Measurements from ENCODE around the gene SNX25.

The SNX25 gene

GRCh38 chr4:185408432-185408831, 199.0 kb downstream of the SNX25 start:
- DNase-seq (ENCODE audit: insufficient read length, low spot score) (no peak), FAIRE-seq (no peak)
- TF ChIP-seq, protein P1, sequence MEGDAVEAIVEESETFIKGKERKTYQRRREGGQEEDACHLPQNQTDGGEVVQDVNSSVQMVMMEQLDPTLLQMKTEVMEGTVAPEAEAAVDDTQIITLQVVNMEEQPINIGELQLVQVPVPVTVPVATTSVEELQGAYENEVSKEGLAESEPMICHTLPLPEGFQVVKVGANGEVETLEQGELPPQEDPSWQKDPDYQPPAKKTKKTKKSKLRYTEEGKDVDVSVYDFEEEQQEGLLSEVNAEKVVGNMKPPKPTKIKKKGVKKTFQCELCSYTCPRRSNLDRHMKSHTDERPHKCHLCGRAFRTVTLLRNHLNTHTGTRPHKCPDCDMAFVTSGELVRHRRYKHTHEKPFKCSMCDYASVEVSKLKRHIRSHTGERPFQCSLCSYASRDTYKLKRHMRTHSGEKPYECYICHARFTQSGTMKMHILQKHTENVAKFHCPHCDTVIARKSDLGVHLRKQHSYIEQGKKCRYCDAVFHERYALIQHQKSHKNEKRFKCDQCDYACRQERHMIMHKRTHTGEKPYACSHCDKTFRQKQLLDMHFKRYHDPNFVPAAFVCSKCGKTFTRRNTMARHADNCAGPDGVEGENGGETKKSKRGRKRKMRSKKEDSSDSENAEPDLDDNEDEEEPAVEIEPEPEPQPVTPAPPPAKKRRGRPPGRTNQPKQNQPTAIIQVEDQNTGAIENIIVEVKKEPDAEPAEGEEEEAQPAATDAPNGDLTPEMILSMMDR (IDR thresholded peaks at IDR 0.05; ENCODE audit: insufficient read depth, missing control alignments): no peak

DNA sequence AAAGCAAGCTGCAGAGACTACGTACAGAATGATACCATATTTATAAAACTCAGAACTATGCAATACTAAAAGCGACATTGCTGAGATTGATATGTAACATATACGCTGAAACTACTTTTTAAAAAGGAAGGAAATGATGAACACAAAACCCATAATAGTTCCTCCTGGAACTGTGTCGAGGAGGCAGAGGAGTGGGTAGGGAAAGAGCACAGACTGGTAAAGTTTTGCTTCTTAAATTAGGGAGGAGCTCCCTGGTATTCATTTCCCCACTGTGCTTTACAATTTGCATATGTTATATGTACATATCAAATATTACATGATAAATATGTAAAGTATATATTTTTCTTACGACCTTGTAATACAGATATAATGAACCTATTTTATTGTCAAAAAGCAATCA, 202.5 kb downstream of the SNX25 start:
- TF ChIP-seq, protein P1 (IDR thresholded peaks at IDR 0.05; ENCODE audit: insufficient read depth, missing control alignments): no peak
- no peak for FAIRE-seq
- DNase-seq (ENCODE audit: insufficient read length, low spot score): no peak

DNA sequence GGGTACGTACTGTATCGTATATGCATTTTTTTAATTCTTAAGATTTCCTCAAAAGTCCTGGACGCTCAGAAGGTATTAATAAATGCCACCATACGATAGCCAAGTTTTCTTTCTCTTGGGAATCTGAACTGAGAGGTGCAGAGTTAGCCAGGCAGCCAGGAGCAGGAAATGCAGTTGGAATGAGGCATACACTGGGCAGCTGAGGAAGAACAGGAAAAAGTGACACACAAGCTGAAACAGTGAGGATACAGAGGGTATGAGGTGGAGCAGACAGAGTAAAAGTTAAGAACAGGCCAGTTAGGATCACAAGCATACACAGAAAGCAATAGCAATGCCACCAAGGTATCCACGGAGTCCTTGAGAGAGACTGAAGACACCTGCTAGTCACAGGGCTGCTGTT, 203.0 kb downstream of the SNX25 start:
- TF ChIP-seq, protein P1 (IDR thresholded peaks at IDR 0.05; ENCODE audit: insufficient read depth, missing control alignments): no peak
- DNase-seq (ENCODE audit: insufficient read length, low spot score): no peak
- FAIRE-seq: no peak
